Measurements from ENCODE around the gene NDRG3.

NDRG3 gene

DNA sequence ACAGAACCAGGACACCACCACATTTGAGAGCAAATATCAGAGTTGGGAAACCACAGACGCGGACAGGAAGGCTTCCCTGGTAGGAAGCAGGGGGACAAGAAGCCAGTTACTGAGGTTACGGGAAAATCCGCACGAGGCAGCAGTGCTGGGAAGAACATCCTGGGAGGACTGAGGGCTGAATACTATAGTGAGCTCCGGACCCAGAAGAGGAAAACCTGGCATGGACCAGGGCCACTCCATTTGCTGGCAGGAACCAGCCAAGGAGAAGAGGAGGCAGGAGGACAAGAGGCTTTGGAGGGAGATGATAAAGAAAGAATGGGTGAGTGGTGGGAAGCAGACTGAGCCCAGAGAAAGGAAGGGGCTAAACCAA lies 33.8 kb upstream of the NDRG3 start:
- Histone ChIP-seq H3K27ac (replicated peaks) (no peak overlapping the region), H3K27me3 (ENCODE audit: insufficient read depth, poor library complexity, severe bottlenecking) (no peaks in the 10 kb centered on the region), H3K4me3 (replicated peaks; ENCODE audit: insufficient read depth, low read length) (no peak overlapping the region)
- TF ChIP-seq, protein P1, sequence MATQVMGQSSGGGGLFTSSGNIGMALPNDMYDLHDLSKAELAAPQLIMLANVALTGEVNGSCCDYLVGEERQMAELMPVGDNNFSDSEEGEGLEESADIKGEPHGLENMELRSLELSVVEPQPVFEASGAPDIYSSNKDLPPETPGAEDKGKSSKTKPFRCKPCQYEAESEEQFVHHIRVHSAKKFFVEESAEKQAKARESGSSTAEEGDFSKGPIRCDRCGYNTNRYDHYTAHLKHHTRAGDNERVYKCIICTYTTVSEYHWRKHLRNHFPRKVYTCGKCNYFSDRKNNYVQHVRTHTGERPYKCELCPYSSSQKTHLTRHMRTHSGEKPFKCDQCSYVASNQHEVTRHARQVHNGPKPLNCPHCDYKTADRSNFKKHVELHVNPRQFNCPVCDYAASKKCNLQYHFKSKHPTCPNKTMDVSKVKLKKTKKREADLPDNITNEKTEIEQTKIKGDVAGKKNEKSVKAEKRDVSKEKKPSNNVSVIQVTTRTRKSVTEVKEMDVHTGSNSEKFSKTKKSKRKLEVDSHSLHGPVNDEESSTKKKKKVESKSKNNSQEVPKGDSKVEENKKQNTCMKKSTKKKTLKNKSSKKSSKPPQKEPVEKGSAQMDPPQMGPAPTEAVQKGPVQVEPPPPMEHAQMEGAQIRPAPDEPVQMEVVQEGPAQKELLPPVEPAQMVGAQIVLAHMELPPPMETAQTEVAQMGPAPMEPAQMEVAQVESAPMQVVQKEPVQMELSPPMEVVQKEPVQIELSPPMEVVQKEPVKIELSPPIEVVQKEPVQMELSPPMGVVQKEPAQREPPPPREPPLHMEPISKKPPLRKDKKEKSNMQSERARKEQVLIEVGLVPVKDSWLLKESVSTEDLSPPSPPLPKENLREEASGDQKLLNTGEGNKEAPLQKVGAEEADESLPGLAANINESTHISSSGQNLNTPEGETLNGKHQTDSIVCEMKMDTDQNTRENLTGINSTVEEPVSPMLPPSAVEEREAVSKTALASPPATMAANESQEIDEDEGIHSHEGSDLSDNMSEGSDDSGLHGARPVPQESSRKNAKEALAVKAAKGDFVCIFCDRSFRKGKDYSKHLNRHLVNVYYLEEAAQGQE (IDR thresholded peaks at IDR 0.05; ENCODE audit: insufficient replicate concordance, low read depth) = no peak
- TF ChIP-seq POLR2AphosphoS5 (IDR thresholded peaks at IDR 0.05; ENCODE audit: low read depth) (no peak), GABPA (IDR thresholded peaks at IDR 0.05; ENCODE audit: low read depth) (no peak), SPI1 (IDR thresholded peaks at IDR 0.05; ENCODE audit: borderline replicate concordance, low read depth) (no peak)
- TF ChIP-seq, protein P2, sequence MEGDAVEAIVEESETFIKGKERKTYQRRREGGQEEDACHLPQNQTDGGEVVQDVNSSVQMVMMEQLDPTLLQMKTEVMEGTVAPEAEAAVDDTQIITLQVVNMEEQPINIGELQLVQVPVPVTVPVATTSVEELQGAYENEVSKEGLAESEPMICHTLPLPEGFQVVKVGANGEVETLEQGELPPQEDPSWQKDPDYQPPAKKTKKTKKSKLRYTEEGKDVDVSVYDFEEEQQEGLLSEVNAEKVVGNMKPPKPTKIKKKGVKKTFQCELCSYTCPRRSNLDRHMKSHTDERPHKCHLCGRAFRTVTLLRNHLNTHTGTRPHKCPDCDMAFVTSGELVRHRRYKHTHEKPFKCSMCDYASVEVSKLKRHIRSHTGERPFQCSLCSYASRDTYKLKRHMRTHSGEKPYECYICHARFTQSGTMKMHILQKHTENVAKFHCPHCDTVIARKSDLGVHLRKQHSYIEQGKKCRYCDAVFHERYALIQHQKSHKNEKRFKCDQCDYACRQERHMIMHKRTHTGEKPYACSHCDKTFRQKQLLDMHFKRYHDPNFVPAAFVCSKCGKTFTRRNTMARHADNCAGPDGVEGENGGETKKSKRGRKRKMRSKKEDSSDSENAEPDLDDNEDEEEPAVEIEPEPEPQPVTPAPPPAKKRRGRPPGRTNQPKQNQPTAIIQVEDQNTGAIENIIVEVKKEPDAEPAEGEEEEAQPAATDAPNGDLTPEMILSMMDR (IDR thresholded peaks at IDR 0.05; ENCODE audit: insufficient read depth, low read length) = no peak
- no peak for DNase-seq (ENCODE audit: low read depth in 1 of 2, low spot score in 1 of 2)

DNA sequence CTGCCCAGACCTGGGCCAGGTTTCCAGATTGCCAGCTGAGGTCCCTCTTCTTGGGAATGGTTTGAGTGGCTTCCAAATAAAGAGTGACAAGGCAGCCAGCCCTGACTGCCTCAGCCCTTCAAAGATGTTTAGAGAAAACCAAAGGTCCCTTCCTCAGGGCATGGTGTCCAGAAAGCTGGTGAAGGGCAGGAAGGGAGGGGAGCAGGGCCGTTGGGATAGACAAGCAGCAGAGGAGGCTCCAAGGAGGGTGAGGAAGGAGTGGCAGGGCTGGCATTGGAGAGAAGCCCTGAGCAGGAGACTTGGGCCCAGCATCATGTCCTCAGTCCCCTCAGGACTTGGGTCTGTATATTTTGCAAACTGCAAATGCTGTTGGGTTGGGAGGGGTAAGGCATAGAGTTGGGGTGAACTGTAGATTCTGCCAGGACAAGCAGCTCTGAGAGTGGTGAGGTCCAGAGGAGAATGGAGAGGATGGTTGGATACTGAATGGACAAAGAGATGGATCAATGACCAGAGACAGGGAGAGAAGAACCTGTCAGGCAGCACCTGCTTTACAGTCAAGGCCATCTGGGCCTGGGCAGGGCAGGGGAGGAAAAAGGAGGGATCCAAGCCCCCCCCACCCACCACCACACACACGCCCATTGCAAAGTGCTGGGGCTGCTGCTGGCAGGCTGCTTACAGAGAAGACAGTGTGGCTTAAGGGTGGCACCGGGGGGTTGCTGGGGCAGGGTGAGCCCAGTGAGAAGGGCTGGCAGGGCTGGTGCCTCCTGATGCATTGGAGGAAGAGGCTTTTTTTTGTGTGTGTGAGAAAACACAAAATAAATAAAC lies 33.2 kb upstream of the NDRG3 start:
- no peak for DNase-seq (ENCODE audit: low read depth in 1 of 2, low spot score in 1 of 2)
- Histone ChIP-seq H3K27me3 (ENCODE audit: insufficient read depth, poor library complexity, severe bottlenecking) (no peaks in the 10 kb centered on the region), H3K4me3 (replicated peaks; ENCODE audit: insufficient read depth, low read length) (no peak overlapping the region), H3K27ac (replicated peaks) (no peak overlapping the region)
- TF ChIP-seq, protein P1 (IDR thresholded peaks at IDR 0.05; ENCODE audit: insufficient replicate concordance, low read depth) = no peak
- TF ChIP-seq GABPA (IDR thresholded peaks at IDR 0.05; ENCODE audit: low read depth) = no peak

DNA sequence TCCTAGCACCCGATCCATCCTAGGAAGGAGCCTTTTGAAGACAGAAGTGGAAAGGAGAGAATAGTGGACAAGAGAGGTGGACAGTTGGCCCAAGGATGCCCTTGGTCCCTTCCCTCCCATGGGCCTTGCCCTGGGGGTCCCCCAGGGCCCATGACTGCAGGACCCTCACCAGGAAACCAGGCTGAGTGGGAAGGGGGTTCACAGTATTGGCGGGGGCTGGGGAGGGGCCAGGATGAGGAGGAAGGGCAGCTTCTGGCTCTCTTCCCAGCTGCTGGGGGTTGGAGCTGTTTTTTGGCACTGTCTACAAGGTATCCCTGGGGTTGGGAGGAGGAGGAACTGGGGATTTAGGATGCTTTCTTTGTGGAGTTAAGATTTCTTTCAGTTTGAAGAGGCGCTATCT lies 31.7 kb upstream of the NDRG3 start:
- DNase-seq (ENCODE audit: low read depth in 1 of 2, low spot score in 1 of 2) = no peak
- H3K4me3 ChIP-seq (replicated peaks; ENCODE audit: insufficient read depth, low read length) = no peak overlapping the region
- H3K27me3 ChIP-seq (ENCODE audit: insufficient read depth, poor library complexity, severe bottlenecking) = no peaks in the 10 kb centered on the region
- TF ChIP-seq, protein P1 (IDR thresholded peaks at IDR 0.05; ENCODE audit: insufficient replicate concordance, low read depth) = no peak
- TF ChIP-seq, protein P2 (IDR thresholded peaks at IDR 0.05; ENCODE audit: insufficient read depth, low read length) = no peak
- TF ChIP-seq POLR2AphosphoS5 (IDR thresholded peaks at IDR 0.05; ENCODE audit: low read depth) (no peak), SPI1 (IDR thresholded peaks at IDR 0.05; ENCODE audit: borderline replicate concordance, low read depth) (no peak), GABPA (IDR thresholded peaks at IDR 0.05; ENCODE audit: low read depth) (no peak)
- no peak overlapping the region for H3K27ac ChIP-seq (replicated peaks)
